K562 (cell line): Measurements from ENCODE around the gene TDRD9. TPM values are rescaled to one million over a fixed set of nuclear protein-coding genes. Genes with fewer than 3 reads are reported as not detected.

Experiments used
- HMG20B ChIP-seq: fragments of 250-450 bp; sonication (Bioruptor Pico); IDR thresholded peaks from 2 replicates; pipeline ENCODE4 v1.5.0; 2021; ENCODE audit warnings: mild to moderate bottlenecking
- polyA plus RNA-seq, 8 experiments: library from polyadenylated mRNA; depleted of rRNA in 4 of 8; stranded (reverse) in 5 of 8; unstranded in 3 of 8; fragments of >200 nt; fragmentation: Nextera tagmentation in 2 of 8; fragmentation: Illumina TruSeq in 1 of 8; extraction: Ambion mirVana in 2 of 8; extraction: Trizol in 1 of 8; gene quantifications; 2 replicates each; pipeline versions ENCODE4 v1.2.1 to v1.2.3, GENCODE V29; 2011 to 2014; ENCODE audit warnings: inconsistent platforms in 1 of 8, missing spikeins in 1 of 8
- total RNA-seq, 7 experiments: library from RNA; depleted of rRNA in 6 of 7; stranded (reverse); fragments of >200 nt in 6 of 7; fragmentation: Illumina TruSeq in 2 of 7; extraction: Trizol in 2 of 7; gene quantifications; 2 replicates each; pipeline versions ENCODE4 v1.2.1 to v1.2.3, GENCODE V29; 2011 to 2021; ENCODE audit warnings: low replicate concordance in 1 of 7
- TF ChIP-seq, protein P1 (sequence below): fragments of 200-600 bp; sonication (generic); IDR thresholded peaks from one replicate; pipeline ENCODE4 v1.6.1; 2012; ENCODE audit warnings: mild to moderate bottlenecking, low read depth, low read length, inconsistent platforms
- TF ChIP-seq, protein P2 (sequence below): fragments of 250-450 bp; sonication (Bioruptor Pico); IDR thresholded peaks from 2 replicates; pipeline ENCODE4 v1.8.0; 2022; ENCODE audit warnings: moderate library complexity, mild to moderate bottlenecking, inconsistent platforms

The TDRD9 gene
- total and polyA plus RNA-seq, 9 of the 15 experiments (the other 6 are each of a cell fraction or from before 2014, with no cell fraction given), result 0.04 to 0.14 (median 0.04) TPM; not detected in 5

DNA sequence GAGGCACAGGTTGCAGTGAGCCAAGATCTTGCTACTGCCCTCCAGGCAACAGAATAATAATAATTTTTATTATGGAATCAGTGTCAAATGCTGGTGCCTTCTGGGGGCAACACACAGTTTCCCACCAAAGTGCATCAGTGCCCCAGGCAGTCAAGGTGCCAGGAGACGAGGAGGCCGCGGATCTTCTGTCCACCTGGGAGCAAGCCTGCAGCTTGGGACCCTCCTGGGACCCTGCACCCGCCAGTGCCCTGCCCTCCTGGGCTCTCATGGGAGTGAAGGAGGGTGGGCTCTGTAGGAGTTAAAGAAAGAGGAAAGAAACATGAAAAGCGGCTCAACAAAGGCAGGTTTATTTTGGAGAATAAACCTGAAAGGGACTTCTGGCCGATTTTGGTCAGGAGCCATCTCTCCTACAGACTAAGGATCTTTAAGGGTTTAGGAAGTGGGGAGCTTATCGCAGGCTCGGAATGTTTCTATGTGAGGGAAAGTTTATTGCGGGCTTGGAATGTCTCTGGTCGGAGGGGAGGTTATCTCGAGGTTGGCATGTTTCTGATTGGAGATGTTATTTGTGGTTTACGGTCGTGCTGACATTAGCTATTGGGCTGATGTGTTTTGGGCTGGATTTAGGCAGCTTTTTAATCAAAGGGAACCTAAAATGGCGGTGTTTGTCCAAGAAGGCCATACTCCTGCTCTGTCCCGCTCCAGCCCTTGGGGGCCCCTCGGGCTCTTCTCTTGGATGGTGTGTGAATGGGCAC, 156.2 kb downstream of the TDRD9 start (continued):
- TF ChIP-seq, protein P1, sequence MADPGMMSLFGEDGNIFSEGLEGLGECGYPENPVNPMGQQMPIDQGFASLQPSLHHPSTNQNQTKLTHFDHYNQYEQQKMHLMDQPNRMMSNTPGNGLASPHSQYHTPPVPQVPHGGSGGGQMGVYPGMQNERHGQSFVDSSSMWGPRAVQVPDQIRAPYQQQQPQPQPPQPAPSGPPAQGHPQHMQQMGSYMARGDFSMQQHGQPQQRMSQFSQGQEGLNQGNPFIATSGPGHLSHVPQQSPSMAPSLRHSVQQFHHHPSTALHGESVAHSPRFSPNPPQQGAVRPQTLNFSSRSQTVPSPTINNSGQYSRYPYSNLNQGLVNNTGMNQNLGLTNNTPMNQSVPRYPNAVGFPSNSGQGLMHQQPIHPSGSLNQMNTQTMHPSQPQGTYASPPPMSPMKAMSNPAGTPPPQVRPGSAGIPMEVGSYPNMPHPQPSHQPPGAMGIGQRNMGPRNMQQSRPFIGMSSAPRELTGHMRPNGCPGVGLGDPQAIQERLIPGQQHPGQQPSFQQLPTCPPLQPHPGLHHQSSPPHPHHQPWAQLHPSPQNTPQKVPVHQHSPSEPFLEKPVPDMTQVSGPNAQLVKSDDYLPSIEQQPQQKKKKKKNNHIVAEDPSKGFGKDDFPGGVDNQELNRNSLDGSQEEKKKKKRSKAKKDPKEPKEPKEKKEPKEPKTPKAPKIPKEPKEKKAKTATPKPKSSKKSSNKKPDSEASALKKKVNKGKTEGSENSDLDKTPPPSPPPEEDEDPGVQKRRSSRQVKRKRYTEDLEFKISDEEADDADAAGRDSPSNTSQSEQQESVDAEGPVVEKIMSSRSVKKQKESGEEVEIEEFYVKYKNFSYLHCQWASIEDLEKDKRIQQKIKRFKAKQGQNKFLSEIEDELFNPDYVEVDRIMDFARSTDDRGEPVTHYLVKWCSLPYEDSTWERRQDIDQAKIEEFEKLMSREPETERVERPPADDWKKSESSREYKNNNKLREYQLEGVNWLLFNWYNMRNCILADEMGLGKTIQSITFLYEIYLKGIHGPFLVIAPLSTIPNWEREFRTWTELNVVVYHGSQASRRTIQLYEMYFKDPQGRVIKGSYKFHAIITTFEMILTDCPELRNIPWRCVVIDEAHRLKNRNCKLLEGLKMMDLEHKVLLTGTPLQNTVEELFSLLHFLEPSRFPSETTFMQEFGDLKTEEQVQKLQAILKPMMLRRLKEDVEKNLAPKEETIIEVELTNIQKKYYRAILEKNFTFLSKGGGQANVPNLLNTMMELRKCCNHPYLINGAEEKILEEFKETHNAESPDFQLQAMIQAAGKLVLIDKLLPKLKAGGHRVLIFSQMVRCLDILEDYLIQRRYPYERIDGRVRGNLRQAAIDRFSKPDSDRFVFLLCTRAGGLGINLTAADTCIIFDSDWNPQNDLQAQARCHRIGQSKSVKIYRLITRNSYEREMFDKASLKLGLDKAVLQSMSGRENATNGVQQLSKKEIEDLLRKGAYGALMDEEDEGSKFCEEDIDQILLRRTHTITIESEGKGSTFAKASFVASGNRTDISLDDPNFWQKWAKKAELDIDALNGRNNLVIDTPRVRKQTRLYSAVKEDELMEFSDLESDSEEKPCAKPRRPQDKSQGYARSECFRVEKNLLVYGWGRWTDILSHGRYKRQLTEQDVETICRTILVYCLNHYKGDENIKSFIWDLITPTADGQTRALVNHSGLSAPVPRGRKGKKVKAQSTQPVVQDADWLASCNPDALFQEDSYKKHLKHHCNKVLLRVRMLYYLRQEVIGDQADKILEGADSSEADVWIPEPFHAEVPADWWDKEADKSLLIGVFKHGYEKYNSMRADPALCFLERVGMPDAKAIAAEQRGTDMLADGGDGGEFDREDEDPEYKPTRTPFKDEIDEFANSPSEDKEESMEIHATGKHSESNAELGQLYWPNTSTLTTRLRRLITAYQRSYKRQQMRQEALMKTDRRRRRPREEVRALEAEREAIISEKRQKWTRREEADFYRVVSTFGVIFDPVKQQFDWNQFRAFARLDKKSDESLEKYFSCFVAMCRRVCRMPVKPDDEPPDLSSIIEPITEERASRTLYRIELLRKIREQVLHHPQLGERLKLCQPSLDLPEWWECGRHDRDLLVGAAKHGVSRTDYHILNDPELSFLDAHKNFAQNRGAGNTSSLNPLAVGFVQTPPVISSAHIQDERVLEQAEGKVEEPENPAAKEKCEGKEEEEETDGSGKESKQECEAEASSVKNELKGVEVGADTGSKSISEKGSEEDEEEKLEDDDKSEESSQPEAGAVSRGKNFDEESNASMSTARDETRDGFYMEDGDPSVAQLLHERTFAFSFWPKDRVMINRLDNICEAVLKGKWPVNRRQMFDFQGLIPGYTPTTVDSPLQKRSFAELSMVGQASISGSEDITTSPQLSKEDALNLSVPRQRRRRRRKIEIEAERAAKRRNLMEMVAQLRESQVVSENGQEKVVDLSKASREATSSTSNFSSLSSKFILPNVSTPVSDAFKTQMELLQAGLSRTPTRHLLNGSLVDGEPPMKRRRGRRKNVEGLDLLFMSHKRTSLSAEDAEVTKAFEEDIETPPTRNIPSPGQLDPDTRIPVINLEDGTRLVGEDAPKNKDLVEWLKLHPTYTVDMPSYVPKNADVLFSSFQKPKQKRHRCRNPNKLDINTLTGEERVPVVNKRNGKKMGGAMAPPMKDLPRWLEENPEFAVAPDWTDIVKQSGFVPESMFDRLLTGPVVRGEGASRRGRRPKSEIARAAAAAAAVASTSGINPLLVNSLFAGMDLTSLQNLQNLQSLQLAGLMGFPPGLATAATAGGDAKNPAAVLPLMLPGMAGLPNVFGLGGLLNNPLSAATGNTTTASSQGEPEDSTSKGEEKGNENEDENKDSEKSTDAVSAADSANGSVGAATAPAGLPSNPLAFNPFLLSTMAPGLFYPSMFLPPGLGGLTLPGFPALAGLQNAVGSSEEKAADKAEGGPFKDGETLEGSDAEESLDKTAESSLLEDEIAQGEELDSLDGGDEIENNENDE, result no peak
- TF ChIP-seq HMG20B (CRISPR knock-in tag), result no peak
- TF ChIP-seq, protein P2, sequence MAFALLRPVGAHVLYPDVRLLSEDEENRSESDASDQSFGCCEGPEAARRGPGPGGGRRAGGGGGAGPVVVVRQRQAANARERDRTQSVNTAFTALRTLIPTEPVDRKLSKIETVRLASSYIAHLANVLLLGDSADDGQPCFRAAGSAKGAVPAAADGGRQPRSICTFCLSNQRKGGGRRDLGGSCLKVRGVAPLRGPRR (CRISPR knock-in tag), result no peak
